NK-92 (cell line): ENCODE results near the gene NUP35.
"Not testable (repeated sequence)": the region's sequence is repeated elsewhere in the genome, so short reads cannot be mapped to it uniquely, and the experiment has no call there.

Experiments used
- DNase-seq: peaks from one replicate; lab custom pipeline; 2025; ENCODE audit not compliant: unreplicated experiment; lab: John Stamatoyannopoulos, UW

Gene NUP35

GRCh38 chr2:183126635-183127034 is 2.4 kb downstream of the NUP35 start:
- DNase-seq, result no peak

GRCh38 chr2:183134016-183134415 is 9.8 kb downstream of the NUP35 start:
- DNase-seq, result no peak

- DNase-seq, result no peak
Observed at GRCh38 chr2:183148955-183149354, 24.7 kb downstream of the NUP35 start.

GRCh38 chr2:183149489-183149888 is 25.2 kb downstream of the NUP35 start:
- no peak for DNase-seq

DNA sequence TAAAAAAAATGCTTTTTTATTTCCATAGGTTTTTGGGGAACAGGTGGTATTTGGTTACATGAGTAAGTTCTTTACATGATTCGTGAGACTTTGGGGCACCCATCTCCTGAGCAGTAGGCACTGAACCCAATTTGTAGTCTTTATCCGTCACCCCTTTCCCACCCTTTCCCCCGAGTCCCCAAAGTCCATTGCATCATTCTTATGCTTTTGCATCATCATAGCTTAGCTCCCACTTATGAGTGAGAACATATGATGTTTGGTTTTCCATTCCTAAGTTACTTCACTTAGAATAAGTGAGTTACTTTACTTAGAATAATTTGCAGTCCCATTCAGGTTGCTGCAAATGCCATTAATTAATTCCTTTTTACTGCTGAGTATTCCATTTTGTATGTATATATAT is 28.0 kb downstream of the NUP35 start:
- not testable (repeated sequence) for DNase-seq

DNA sequence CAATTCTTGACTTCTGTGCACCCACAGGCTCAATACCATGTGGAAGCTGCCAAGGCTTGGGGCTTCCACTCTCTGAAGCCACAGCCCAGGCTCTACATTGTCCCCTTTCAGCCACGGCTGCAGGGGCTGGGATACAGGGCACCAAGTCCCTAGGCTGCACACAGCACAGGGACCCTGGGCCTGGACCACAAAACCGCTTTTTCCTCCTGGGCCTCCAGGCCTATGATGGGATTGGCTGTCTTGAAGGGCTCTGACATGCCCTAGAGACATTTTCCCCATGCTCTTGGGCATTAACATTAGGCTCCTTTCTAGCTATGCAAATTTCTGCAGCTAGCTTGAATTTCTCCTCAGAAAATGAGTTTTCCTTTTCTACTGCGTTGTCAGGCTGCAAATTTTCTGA is 29.7 kb downstream of the NUP35 start:
- DNase-seq, result no peak

DNA sequence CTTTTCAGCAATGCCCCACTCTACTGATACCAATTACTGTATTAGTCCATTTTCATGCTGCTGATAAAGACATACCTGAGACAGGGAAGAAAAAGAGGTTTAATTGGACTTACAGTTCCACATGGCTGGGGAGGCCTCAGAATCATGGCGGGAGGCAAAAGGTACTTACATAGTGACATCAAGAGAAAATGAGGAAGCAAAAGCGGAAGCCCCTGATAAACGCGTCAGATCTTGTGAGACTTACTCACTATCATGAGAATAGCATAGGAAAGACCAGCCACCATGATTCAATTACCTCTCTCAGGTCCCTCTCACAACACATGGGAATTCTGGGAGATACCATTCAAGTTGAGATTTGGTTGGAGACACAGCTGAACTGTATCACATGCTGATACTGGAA is 30.5 kb downstream of the NUP35 start:
- DNase-seq, result not testable (repeated sequence)

GRCh38 chr2:183157131-183157530 is 32.9 kb downstream of the NUP35 start:
- no peak for DNase-seq

DNA sequence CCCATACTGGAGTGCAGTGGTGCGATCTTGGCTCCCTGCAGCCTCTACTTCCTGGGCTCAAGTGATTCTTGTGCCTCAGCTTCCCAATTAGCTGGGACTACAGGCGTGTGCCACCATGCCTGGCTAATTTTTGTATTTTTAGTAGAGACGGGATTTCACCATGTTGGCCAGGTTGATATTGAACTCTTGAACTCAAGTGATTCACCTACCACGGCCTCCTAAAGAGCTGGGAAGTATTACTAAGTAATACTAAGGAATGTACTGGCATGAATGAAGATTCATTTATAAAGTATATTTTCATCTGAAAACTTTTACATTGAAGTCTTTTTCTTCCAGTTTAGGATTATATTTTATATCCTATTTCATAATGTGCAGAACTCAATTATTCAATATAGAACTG is 38.1 kb downstream of the NUP35 start:
- DNase-seq, result no peak

DNA sequence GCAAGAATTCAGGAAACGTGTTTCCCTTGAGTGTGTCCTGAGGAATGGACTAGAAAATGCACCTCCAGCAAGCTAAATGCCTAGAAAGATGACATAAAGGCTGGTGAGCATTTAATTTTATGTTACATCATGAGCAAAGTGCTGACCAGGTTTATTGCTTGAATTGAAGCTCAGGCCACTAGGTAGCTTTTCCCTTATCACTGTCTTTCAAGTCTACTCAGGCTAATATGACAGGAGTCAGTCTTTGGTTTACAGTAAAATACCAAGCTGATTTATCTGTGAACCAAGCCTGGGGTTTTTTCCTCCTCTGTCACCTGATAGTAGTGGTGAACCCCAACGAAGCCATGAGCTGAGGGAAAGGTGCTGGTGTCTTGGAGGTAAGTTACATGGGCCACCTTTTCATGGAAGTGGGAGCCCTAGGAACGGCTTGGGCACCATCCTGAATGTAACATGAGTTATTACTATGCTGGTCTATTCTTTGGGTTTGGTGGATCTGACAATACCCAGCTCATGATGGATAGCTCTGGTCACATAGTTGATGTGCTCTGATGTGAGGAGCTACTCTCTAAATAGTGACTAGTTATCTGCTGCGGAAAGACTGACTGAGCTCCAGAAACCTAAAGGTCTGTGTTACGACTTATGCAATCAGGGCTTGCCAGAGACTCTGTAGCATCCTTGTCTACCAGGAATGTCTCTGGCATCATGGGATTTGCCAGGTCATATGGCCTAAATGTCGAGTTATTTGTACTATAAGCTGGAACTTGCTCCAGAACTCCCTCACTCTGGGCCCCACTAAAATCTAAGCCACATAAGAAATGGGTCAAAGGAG is 39.8 kb downstream of the NUP35 start:
- DNase-seq, result no peak

DNA sequence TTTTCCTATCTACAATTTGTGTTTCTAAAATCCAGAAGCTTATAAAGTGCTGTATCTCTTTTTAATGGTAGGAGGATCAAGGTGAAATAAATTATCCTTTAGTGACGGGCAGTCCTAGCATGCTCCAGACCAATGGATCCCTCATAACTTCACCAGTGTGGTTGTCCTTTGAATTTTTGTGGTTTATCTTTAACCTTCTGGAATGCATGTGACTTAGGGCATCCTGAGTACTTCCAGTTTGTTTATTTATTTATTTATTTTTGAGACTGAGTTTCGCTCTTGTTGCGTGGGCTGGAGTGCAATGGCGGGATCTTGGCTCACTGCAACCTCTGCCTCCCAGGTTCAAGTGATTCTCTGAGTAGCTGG is 40.4 kb downstream of the NUP35 start:
- DNase-seq, result no peak

- DNase-seq, result no peak
Observed at GRCh38 chr2:183166210-183166609, 42.0 kb downstream of the NUP35 start.

GRCh38 chr2:183166976-183167375 is 42.7 kb downstream of the NUP35 start:
- not testable (repeated sequence) for DNase-seq

DNA sequence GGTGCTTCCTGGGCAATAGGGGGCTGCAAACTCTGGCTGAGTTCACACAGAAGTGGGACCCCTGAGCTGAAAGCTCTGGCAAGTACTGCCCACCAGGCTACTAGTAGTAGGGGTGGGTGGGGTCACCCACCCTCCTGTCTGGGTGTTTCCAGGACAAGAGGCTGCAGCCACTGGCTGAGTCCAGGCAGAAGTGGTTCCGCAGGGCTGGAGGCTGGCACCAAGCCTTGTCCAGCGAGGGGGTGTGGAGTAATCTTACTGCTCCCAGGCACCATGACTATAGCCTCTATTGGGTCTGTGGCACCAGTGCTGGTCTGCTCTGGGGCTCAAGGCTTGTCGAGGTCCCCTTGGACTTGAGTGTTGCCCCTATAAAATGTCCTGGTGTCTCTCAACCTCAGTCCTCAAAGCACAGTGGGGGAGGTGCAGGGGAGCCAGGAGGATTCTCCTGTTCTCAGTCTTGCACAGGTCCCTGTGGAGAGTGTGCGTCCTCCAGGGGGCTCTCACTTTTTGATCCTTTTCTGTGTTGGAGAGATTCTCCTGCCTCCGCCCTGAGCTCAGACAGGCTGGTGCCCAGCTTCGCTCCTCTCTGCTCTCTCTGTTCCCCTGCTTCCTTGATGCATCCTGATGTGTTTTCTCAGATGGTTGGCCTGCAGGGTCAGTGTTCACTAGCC is 48.1 kb downstream of the NUP35 start:
- no peak for DNase-seq

DNA sequence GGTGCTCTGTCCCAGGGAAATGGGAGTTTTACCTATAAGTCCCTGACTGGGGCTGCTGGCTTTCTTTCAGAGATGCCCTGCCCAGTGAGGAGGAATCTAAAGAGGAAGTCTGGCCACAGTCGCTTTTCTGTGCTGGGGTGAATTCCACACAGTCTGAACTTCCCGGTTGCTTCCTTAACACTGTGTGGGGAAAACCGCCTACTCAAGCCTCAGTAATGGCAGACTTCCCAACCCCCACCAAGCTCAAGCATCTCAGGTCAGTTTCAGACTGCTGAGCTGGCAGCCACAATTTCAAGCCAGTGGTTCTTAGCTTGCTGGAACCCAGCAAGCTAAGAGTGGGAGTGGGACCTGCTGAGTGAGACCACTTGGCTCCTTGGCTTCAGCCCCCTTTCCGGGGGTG is 54.9 kb downstream of the NUP35 start:
- DNase-seq, result no peak

DNA sequence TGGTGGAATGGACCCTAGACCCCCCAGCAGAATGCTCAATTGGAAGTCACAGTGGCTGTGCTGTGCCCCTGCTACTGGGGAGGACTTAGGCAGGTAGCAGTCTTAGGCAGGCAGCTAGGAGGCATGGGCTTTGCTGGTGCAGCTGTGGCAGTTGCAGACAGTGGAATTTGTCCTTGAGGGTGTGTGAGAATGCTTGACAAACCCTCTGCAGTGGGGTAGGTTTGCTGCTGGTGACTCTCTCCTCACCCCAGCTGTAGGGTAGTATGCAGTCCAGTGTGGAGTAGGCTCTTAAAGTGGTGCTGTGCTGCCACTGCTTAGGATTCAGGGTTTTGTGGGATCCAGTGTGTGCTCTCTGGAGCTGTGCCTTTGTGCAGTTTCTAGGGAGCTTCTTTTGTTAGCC is 61.3 kb downstream of the NUP35 start:
- no peak for DNase-seq

- no peak for DNase-seq
Observed at GRCh38 chr2:183186296-183186695, 62.1 kb downstream of the NUP35 start.

DNA sequence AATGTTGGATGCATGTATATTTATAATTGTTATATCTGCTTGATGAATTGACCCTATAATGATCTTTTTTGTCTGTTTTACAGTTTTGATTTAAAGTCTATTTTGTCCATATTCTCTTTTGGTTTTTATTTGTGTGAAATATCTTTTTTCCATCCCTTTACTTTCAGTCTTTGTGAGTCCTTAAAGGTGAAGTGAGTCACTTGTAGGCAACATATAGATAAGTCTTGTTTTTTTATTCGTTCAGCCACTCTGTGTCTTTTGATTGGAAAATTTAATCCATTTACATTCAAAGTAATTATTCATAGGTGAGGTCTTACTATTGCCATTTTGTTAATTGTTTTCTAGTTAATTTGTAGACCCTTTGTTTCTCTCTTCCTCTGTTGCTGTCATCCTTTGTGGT is 62.5 kb downstream of the NUP35 start:
- no peak for DNase-seq

DNA sequence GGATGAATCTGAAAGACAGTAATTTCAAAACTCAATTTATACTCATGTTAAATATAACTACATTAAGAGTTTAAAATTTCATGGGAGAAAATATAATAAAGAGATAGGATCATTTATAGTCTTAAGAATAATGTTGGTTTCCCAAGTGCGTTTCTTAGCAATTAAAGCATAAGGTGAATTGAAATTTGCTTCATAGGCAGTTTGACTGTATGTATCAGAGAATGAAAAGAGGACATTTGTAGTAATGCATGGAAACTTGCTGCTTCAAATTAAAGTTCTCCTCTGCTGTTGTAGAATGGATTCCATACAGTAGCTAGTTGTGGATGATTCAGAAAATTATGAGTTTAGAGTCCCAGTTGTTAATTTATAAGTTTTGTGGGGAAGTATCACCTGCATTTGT is 68.1 kb downstream of the NUP35 start:
- DNase-seq, result no peak

DNA sequence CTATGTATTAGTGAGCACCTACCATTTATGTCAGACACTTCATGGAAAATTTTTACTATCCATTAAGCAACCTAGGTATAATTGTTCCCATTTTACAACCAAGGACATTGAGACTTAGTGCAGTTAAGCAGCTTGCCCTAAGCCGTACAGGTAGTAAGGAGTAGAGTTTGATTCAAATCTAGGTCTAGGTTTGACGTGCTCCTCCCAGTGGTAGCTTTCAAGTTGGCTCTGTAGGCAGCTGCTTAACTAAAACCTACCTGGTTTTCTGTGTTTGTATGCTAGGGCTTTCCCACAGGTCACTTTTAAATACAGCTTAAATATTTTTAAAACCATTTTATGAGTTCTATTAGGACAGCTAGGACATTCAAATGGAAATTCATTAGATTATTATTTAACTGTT is 69.7 kb downstream of the NUP35 start:
- DNase-seq, result no peak

GRCh38 chr2:183195397-183195796 is 71.2 kb downstream of the NUP35 start:
- no peak for DNase-seq

DNA sequence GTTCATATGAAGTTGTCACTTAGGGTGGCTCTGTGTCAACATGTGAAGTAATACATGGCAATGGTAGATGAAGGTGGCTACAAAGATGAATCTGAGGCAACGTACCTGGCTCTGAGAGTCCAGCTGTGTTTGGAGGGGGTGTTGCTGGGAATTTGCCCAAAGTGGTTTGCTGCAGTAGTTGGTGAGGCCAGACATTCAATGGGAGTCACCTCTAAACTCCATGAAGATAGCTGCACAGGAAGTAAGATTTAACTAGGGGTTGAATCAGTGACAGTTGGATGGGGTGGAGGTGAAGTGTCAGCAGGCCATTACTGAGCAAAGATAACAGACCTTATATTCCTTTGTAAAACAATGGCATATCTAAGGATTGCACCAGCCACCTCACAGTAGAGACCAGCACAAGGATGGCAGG is 71.8 kb downstream of the NUP35 start:
- DNase-seq, result no peak

- no peak for DNase-seq
Observed at GRCh38 chr2:183204397-183204796, 80.2 kb downstream of the NUP35 start.
